ENCODE results near the gene CSTPP1.
"Not testable (repeated sequence)": the region's sequence is repeated elsewhere in the genome, so short reads cannot be mapped to it uniquely, and the experiment has no call there.

Gene CSTPP1

GRCh38 chr11:47099214-47099917 lies 162.8 kb downstream of the CSTPP1 start:
- peak; percentile 13 to 32 for DNase-seq (ENCODE audit: low read depth in 1 of 2, low spot score in 1 of 2)
- in situ Hi-C loops (cut with HindIII; ENCODE audit: low pct_unique_long_range_greater_than_20kb, low sequenced_read_pairs), result no loop called here
- no peak for TF ChIP-seq JUND (IDR thresholded peaks at IDR 0.05; ENCODE audit: low read depth)

GRCh38 chr11:47099918-47100315 lies 163.4 kb downstream of the CSTPP1 start:
- no peak for DNase-seq (ENCODE audit: low read depth in 1 of 2, low spot score in 1 of 2)
- no peak for TF ChIP-seq JUND (IDR thresholded peaks at IDR 0.05; ENCODE audit: low read depth)
- in situ Hi-C loops (cut with HindIII; ENCODE audit: low pct_unique_long_range_greater_than_20kb, low sequenced_read_pairs), result no loop called here

- in situ Hi-C loops (cut with HindIII; ENCODE audit: low pct_unique_long_range_greater_than_20kb, low sequenced_read_pairs), result no loop called here
- DNase-seq (ENCODE audit: low read depth in 1 of 2, low spot score in 1 of 2), result no peak
- no peak for TF ChIP-seq JUND (IDR thresholded peaks at IDR 0.05; ENCODE audit: low read depth)
Measured at GRCh38 chr11:47101406-47101805, 164.8 kb downstream of the CSTPP1 start.

- no peak for DNase-seq (ENCODE audit: low read depth in 1 of 2, low spot score in 1 of 2)
- TF ChIP-seq JUND (IDR thresholded peaks at IDR 0.05; ENCODE audit: low read depth), result no peak
Measured at GRCh38 chr11:47104261-47104950, 167.8 kb downstream of the CSTPP1 start.

GRCh38 chr11:47105541-47105940 lies 169.0 kb downstream of the CSTPP1 start:
- DNase-seq (ENCODE audit: low read depth in 1 of 2, low spot score in 1 of 2), result no peak
- no peak for TF ChIP-seq JUND (IDR thresholded peaks at IDR 0.05; ENCODE audit: low read depth)
- in situ Hi-C loops (cut with HindIII; ENCODE audit: low pct_unique_long_range_greater_than_20kb, low sequenced_read_pairs), result no loop called here

More at GRCh38 chr11:47104261-47104950, 167.8 kb downstream of the CSTPP1 start:
- in situ Hi-C loops (cut with HindIII; ENCODE audit: low pct_unique_long_range_greater_than_20kb, low sequenced_read_pairs), result no loop called here

- in situ Hi-C loops (cut with HindIII; ENCODE audit: low pct_unique_long_range_greater_than_20kb, low sequenced_read_pairs), result no loop called here
- no peak for TF ChIP-seq JUND (IDR thresholded peaks at IDR 0.05; ENCODE audit: low read depth)
- DNase-seq (ENCODE audit: low read depth in 1 of 2, low spot score in 1 of 2), result no peak
Measured at GRCh38 chr11:47105974-47106373, 169.4 kb downstream of the CSTPP1 start.

GRCh38 chr11:47106798-47107411 lies 170.3 kb downstream of the CSTPP1 start:
- DNase-seq (ENCODE audit: low read depth in 1 of 2, low spot score in 1 of 2), result no peak
- TF ChIP-seq JUND (IDR thresholded peaks at IDR 0.05; ENCODE audit: low read depth), result no peak
- in situ Hi-C loops (cut with HindIII; ENCODE audit: low pct_unique_long_range_greater_than_20kb, low sequenced_read_pairs), result no loop called here

GRCh38 chr11:47107744-47108143 lies 171.2 kb downstream of the CSTPP1 start:
- TF ChIP-seq JUND (IDR thresholded peaks at IDR 0.05; ENCODE audit: low read depth), result no peak
- in situ Hi-C loops (cut with HindIII; ENCODE audit: low pct_unique_long_range_greater_than_20kb, low sequenced_read_pairs), result no loop called here
- DNase-seq (ENCODE audit: low read depth in 1 of 2, low spot score in 1 of 2), result no peak

- no peak for TF ChIP-seq JUND (IDR thresholded peaks at IDR 0.05; ENCODE audit: low read depth)
- in situ Hi-C loops (cut with HindIII; ENCODE audit: low pct_unique_long_range_greater_than_20kb, low sequenced_read_pairs), result no loop called here
- no peak for DNase-seq (ENCODE audit: low read depth in 1 of 2, low spot score in 1 of 2)
Measured at GRCh38 chr11:47108214-47108613, 171.7 kb downstream of the CSTPP1 start.

- TF ChIP-seq JUND (IDR thresholded peaks at IDR 0.05; ENCODE audit: low read depth), result no peak
- no peak for DNase-seq (ENCODE audit: low read depth in 1 of 2, low spot score in 1 of 2)
- in situ Hi-C loops (cut with HindIII; ENCODE audit: low pct_unique_long_range_greater_than_20kb, low sequenced_read_pairs), result no loop called here
Measured at GRCh38 chr11:47109051-47109726, 172.6 kb downstream of the CSTPP1 start.

GRCh38 chr11:47109727-47110246 lies 173.2 kb downstream of the CSTPP1 start:
- no peak for TF ChIP-seq JUND (IDR thresholded peaks at IDR 0.05; ENCODE audit: low read depth)
- in situ Hi-C loops (cut with HindIII; ENCODE audit: low pct_unique_long_range_greater_than_20kb, low sequenced_read_pairs), result no loop called here
- no peak for DNase-seq (ENCODE audit: low read depth in 1 of 2, low spot score in 1 of 2)

GRCh38 chr11:47111318-47111804 lies 174.8 kb downstream of the CSTPP1 start:
- TF ChIP-seq JUND (IDR thresholded peaks at IDR 0.05; ENCODE audit: low read depth), result no peak
- DNase-seq (ENCODE audit: low read depth in 1 of 2, low spot score in 1 of 2), result no peak
- in situ Hi-C loops (cut with HindIII; ENCODE audit: low pct_unique_long_range_greater_than_20kb, low sequenced_read_pairs), result no loop called here

GRCh38 chr11:47112941-47113340 lies 176.4 kb downstream of the CSTPP1 start:
- DNase-seq (ENCODE audit: low read depth in 1 of 2, low spot score in 1 of 2); in situ Hi-C loops (cut with HindIII; ENCODE audit: low pct_unique_long_range_greater_than_20kb, low sequenced_read_pairs): not testable (repeated sequence)

- DNase-seq (ENCODE audit: low read depth in 1 of 2, low spot score in 1 of 2), result peak in 1 of 2 experiments; percentile 87
- in situ Hi-C loops (cut with HindIII; ENCODE audit: low pct_unique_long_range_greater_than_20kb, low sequenced_read_pairs), result not testable (repeated sequence)
Measured at GRCh38 chr11:47118958-47119688, 182.6 kb downstream of the CSTPP1 start.

Data from T47D (cell line).